ENCODE measurements around the gene EFCAB6. TPM values are rescaled to one million over a fixed set of nuclear protein-coding genes. Genes with fewer than 3 reads are reported as not detected.

Gene EFCAB6
- total RNA-seq, 1 donor from 2014 or later: 4.4 TPM

DNA sequence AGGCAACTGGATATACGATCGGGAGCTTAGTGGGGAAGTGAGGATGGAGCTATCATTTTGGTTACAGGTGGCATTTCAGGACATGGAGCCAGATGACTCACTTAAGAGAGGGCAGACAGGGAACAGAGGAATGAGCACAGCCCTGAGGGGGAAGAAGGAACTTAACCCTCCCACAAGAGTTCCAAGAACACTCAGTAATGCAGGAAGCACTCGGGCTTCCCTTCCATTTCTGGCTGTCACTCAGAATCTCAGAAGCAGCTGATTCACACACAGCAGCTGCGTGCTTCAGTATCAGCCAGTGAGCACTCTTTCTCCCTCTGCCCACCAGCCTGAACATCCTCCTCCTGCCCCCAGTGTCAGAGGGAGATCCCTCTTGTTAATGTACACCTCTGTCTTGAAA lies 34.8 kb downstream of the EFCAB6 start:
- ATAC-seq (no peak), DNase-seq (ENCODE audit: low spot score) (no peak)
- intact Hi-C loops (cut with DNase I): no loop called here

DNA sequence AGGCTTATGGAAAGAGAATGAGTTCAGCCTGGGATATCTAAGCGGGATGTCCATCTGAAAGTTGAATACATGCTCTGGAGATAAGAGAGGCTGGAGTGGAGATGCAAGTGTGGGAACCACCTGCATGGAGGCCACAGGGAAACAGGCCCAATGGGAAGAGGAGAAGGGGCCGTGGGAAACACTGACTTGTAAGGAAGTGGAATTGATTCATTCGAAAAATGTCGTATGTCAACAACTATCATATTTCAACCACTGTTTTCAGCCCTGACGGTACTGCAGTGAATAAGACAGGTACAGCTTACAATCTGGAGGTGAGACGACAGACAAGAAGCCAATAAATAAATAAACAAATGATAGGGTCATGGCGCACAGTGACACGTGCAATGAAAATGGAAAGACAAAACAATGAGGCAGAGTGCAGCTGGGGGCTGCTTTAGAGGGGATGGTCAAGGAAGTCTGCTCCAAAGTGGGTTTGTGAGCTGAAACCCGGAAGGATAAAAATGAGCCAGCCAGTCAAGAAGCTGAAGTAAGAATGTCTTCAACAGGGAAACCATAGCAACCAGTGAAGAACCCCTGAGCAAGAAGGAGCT lies 35.9 kb downstream of the EFCAB6 start:
- DNase-seq (ENCODE audit: low spot score) (no peak), ATAC-seq (no peak)
- intact Hi-C loops (cut with DNase I): no loop called here

- ATAC-seq (no peak), DNase-seq (ENCODE audit: low spot score) (no peak)
- intact Hi-C loops (cut with DNase I): no loop called here
Measured at GRCh38 chr22:43774318-43774915, 37.7 kb downstream of the EFCAB6 start.

- intact Hi-C loops (cut with DNase I): no loop called here
- DNase-seq (ENCODE audit: low spot score) (no peak), ATAC-seq (no peak)
Measured at GRCh38 chr22:43772831-43773230, 39.3 kb downstream of the EFCAB6 start.

GRCh38 chr22:43755452-43755851 lies 56.7 kb downstream of the EFCAB6 start:
- no peak for DNase-seq (ENCODE audit: low spot score)
- ATAC-seq: no peak
- intact Hi-C loops (cut with DNase I): loop anchor here (5.0 kb wide), 1 partner anchor 1422 kb away; no protein-coding TSS in a partner anchor

DNA sequence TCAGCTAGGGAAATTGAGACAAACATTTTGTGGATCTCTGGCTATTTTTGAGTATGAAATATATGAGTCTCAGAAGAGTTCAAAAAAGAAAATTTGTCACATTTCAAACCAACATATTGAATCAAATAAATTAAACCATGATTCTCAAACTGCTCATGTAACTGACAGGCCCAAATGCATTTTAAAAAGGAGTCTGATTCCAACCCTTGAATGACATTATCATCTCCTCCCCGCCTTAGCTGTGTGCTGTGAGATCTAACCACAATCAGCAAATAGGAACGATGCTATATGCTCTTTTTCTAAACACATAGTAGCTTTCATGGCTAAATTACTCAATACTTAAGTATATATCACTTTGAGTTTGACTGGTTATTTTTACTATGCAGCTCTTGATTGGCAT lies 57.1 kb downstream of the EFCAB6 start:
- DNase-seq (ENCODE audit: low spot score): no peak
- intact Hi-C loops (cut with DNase I): loop anchor here (5.0 kb wide), 1 partner anchor 1422 kb away; no protein-coding TSS in a partner anchor
- ATAC-seq: no peak

- DNase-seq (ENCODE audit: low spot score) (no peak), ATAC-seq (no peak)
- intact Hi-C loops (cut with DNase I): no loop called here
Measured at GRCh38 chr22:43754176-43754575, 57.9 kb downstream of the EFCAB6 start.

DNA sequence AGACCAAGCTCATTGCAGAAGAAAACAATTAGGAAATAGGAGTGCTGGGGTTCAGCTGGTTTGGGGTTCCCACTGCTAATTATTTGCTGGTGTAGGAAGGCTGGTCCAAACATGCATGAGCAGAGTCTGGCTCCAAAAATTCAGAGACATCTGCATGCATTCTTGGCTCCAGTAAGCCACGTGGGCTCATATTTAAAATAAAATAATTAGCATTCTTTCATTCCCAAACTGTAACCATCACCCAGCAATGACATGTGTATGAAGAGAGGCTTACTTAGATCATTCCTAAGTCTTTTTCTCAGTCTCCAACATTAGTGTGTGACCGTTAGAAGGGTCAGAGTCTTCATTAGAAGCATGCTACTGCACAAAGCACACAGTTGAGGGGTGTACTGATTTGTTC lies 58.4 kb downstream of the EFCAB6 start:
- intact Hi-C loops (cut with DNase I): no loop called here
- DNase-seq (ENCODE audit: low spot score): no peak
- ATAC-seq: no peak

DNA sequence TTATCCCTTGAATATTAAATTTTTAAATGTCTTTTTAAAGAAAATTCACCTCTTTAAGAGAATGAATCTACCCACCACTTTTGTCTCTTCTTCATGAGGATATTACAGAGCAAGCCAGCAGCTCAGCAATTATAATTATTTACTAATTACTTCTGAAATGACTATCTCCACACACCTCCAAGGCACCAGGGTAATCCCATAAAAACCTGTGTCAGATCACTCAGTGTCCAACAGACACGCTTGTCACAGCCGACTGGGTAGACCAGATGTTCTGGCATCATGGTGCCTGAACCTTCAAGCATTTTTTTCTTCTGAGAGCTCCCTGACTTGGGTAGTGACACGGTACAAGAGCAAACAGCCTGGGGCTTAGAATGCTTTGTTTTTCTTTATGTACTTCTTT lies 61.4 kb downstream of the EFCAB6 start:
- no peak for DNase-seq (ENCODE audit: low spot score)
- intact Hi-C loops (cut with DNase I): no loop called here
- ATAC-seq: no peak

GRCh38 chr22:43749473-43749872 lies 62.6 kb downstream of the EFCAB6 start:
- DNase-seq (ENCODE audit: low spot score): no peak
- ATAC-seq: no peak
- intact Hi-C loops (cut with DNase I): no loop called here

DNA sequence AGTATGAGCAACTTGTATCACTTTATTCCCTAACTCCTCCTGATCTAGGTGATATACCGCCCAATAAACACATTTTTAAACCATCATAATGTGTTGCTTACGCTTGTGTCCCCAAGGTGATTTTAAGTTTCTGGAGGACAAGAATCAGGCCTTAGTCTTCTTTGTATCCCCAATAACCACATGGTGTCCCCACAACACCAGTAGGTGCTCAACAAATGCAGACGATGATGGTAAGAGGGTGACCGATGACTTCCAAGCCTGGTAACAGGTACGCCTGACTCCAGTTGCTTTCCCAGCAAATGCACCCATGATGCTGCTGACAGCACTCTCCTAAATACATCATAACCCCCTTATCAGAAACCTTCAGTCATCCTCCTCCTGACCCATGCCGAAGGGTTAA lies 64.2 kb downstream of the EFCAB6 start:
- intact Hi-C loops (cut with DNase I): no loop called here
- DNase-seq (ENCODE audit: low spot score) (no peak), ATAC-seq (no peak)

DNA sequence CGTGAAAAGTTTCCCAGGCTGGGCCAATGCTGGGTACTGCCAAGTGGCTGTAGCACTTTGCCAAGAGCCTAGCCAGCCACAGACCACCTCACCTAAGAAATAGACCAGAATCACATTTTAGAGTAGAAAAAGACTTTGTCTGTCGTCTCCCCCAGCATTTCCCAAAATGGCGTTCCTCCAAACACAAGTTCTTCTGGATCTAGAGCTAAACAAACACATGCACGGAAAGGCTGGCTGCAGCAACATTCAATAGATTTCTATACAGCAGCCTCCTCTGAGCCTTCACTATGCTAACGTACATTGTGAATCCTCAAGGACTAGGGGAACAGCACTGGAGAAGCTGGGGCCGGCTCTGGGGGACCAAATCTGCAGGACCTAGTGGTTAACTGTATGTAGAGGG lies 65.0 kb downstream of the EFCAB6 start:
- ATAC-seq (no peak), DNase-seq (ENCODE audit: low spot score) (no peak)
- intact Hi-C loops (cut with DNase I): no loop called here

- intact Hi-C loops (cut with DNase I): no loop called here
- ATAC-seq: peak; percentile 59
- no peak for DNase-seq (ENCODE audit: low spot score)
Measured at GRCh38 chr22:43745783-43746356, 66.2 kb downstream of the EFCAB6 start.

DNA sequence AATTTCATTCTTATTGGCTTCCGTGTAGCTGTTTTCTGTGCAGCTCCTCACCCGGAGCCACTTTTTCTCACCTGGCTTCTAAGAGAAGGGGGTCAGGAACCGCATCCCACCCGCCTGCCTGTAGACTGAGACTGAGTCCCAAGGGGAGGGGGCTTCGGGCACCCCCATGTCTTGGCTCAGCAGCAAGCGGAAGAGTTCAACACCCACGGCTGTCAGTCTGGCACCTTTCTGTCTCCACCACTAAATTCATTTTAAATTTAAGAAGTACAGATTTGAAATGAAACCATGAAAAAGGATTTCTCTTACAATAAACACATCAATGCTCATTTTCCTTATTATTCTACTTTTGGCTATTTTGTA lies 66.7 kb downstream of the EFCAB6 start:
- intact Hi-C loops (cut with DNase I): no loop called here
- no peak for DNase-seq (ENCODE audit: low spot score)
- ATAC-seq: no peak

DNA sequence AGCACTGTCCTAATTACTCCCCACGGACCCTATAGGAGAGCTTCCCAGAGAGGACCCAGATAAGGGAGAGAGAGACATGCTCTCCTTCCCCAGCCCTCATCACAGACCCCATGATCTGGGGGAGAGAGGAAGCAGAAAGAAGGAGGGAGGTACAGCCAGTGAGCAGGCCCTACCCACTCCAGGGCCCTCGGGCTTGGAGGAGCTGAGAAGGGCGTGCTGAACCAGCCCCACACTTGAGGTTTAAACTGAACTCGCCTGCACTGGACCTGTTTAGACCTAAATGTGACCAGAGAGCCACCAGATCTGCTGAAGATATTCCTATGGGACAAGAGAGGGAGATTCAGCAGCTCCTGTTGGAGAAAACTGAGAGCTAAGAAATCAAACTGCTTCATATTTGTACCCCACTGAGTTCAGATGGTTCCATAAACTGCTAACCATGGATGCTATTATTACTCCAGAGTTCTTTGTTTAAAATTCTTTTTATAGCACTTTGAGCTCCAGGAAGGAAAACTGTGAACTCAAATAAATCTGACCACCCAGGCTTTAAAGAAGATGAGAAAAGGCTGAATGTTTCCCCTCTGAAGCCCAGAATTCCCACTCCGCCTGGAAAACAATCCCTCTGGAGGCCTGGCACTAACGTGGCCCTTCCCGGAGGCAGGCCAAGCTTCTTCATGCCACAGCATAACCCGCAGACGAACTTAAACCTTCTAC lies 67.2 kb downstream of the EFCAB6 start:
- intact Hi-C loops (cut with DNase I): no loop called here
- no peak for DNase-seq (ENCODE audit: low spot score)
- peak; percentile 79 for ATAC-seq

DNA sequence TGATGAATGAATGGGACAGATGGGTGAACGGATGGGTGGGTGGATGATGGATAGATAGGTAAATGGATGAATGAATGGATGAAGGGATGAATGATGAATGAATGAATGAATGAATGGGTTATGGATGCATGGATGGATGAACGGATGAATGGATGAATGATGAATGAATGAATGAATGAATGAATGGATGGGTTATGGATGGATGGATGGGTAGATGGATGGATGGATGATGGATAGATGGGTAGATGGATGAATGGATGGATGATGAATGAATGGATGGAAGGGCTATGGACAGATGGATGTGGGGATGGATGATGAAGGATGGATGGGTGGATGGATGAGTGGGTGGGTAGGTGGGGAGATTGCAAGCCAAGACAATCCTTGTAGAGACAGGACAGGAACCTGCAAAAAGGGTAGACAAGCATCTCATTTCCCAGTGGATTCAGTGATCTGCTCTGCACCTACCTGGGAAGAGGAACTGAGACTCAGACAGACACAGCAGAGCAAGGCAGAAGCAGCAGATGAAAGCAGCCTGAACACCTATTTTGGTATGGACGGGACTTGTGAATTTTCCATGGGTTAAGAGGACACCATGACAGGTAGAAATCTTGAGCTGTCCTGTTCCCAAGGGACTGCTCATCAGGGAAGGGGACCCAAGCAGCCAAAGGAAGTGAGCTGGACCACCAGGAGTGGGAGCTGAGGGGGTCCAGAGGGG lies 68.0 kb downstream of the EFCAB6 start:
- no peak for ATAC-seq
- intact Hi-C loops (cut with DNase I): no loop called here

GRCh38 chr22:43743131-43743530 lies 69.0 kb downstream of the EFCAB6 start:
- no peak for ATAC-seq
- intact Hi-C loops (cut with DNase I): no loop called here
- DNase-seq (ENCODE audit: low spot score): no peak

More for the DNA sequence above, 68.0 kb downstream of the EFCAB6 start:
- no peak for DNase-seq (ENCODE audit: low spot score)

GRCh38 chr22:43742154-43742950 lies 69.8 kb downstream of the EFCAB6 start:
- intact Hi-C loops (cut with DNase I): no loop called here

More at GRCh38 chr22:43742154-43742950, 69.8 kb downstream of the EFCAB6 start:
- ATAC-seq: no peak
- DNase-seq (ENCODE audit: low spot score): no peak
